ENCODE measurements around the gene URB1. TPM values are rescaled to one million over a fixed set of nuclear protein-coding genes. Genes with fewer than 3 reads are reported as not detected.
A peak's percentile ranks its signal among the peaks of the same experiment; 100 is the strongest.

The URB1 gene
- total RNA-seq, 4 donors from 2014 or later, result 23.3 to 37.4 (median 24.9) TPM

GRCh38 chr21:32366191-32366590, 26.6 kb downstream of the URB1 start:
- no peak overlapping the region for H3K4me3 ChIP-seq (ENCODE audit: low read depth, poor library complexity, severe bottlenecking)
- intact Hi-C loops (cut with DNase I; ENCODE audit: low total_unique reads), result no loop called here
- no peak for TF ChIP-seq CTCF (IDR thresholded peaks at IDR 0.05)
- no peak for TF ChIP-seq POLR2A (IDR thresholded peaks at IDR 0.05)
- no peak for DNase-seq (ENCODE audit: low spot score in 2 of 2)
- 89 to 95% methylated on average over 4 of the region's 4 CpGs for WGBS, 2 donors

- intact Hi-C loops (cut with DNase I; ENCODE audit: low total_unique reads), result no loop called here
- H3K4me3 ChIP-seq (ENCODE audit: low read depth, poor library complexity, severe bottlenecking), result no peak overlapping the region
- no peak for DNase-seq (ENCODE audit: low spot score in 2 of 2)
- TF ChIP-seq POLR2A (IDR thresholded peaks at IDR 0.05) (no peak), CTCF (IDR thresholded peaks at IDR 0.05) (no peak)
- 64 to 81% methylated on average over 4 of the region's 4 CpGs for WGBS, 2 donors
These were observed 28.0 kb downstream of the URB1 start for GRCh38 chr21:32364796-32365195.

- H3K4me3 ChIP-seq (ENCODE audit: low read depth, poor library complexity, severe bottlenecking), result no peak overlapping the region
- no peak for TF ChIP-seq POLR2A (IDR thresholded peaks at IDR 0.05)
- TF ChIP-seq CTCF (IDR thresholded peaks at IDR 0.05), result no peak
- WGBS, 2 donors, result 38 to 50% methylated on average over 7 of the region's 7 CpGs
- peak in 1 of 2 donors; percentile 87 for DNase-seq (ENCODE audit: low spot score in 2 of 2)
- intact Hi-C loops (cut with DNase I; ENCODE audit: low total_unique reads), result no loop called here
These were observed 28.4 kb downstream of the URB1 start for GRCh38 chr21:32364387-32364786.

GRCh38 chr21:32360401-32360975, 32.3 kb downstream of the URB1 start:
- WGBS, 2 donors, result 68 to 82% methylated on average over 5 of the region's 5 CpGs
- intact Hi-C loops (cut with DNase I; ENCODE audit: low total_unique reads), result no loop called here
- TF ChIP-seq POLR2A (IDR thresholded peaks at IDR 0.05), result no peak
- no peak overlapping the region for H3K4me3 ChIP-seq (ENCODE audit: low read depth, poor library complexity, severe bottlenecking)
- DNase-seq (ENCODE audit: low spot score in 2 of 2), result no peak

- TF ChIP-seq POLR2A (IDR thresholded peaks at IDR 0.05) (no peak), CTCF (IDR thresholded peaks at IDR 0.05) (no peak)
- intact Hi-C loops (cut with DNase I; ENCODE audit: low total_unique reads), result no loop called here
- WGBS, 2 donors, result 57 to 66% methylated on average over 7 of the region's 7 CpGs
- no peak overlapping the region for H3K4me3 ChIP-seq (ENCODE audit: low read depth, poor library complexity, severe bottlenecking)
- no peak for DNase-seq (ENCODE audit: low spot score in 2 of 2)
These were observed 33.0 kb downstream of the URB1 start for GRCh38 chr21:32359719-32360260.

GRCh38 chr21:32356874-32357395, 35.9 kb downstream of the URB1 start:
- no peak for DNase-seq (ENCODE audit: low spot score in 2 of 2)
- intact Hi-C loops (cut with DNase I; ENCODE audit: low total_unique reads), result no loop called here
- no peak for TF ChIP-seq CTCF (IDR thresholded peaks at IDR 0.05)
- no peak for TF ChIP-seq POLR2A (IDR thresholded peaks at IDR 0.05)
- no peak overlapping the region for H3K4me3 ChIP-seq (ENCODE audit: low read depth, poor library complexity, severe bottlenecking)
- WGBS, 2 donors, result 84% methylated on average over 1 of the region's 1 CpG

Measured in lower leg skin (tissue), 4 donors.